ENCODE results near the gene ALDH3B1.
A peak's percentile ranks its signal among the peaks of the same experiment; 100 is the strongest.

ALDH3B1 gene

GRCh38 chr11:68032997-68033707 lies 23.0 kb downstream of the ALDH3B1 start:
- H3K4me1 ChIP-seq (ENCODE audit: control insufficient read depth, insufficient read depth, low read length) = peaks cover 2% of the 10 kb centered on the region

DNA sequence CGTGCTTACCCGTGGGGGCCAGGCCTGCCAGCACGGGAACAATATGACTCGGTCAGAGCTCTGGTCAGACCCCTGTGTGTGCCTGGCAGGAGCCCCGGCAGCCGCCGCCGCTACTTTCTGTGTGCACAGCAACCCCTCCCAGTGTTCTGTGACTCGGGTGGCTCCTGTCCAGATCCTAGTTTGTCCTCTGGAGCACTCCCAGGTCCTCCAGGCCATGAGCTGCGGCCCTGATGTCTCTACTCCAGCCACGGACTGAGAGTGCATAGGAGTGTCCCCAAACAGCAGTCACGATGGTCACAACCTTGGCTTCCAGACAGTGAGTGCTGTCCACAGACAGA lies 23.6 kb downstream of the ALDH3B1 start:
- Histone ChIP-seq H3K4me1 (ENCODE audit: control insufficient read depth, insufficient read depth, low read length) (peaks cover 3% of the 10 kb centered on the region), H3K36me3 (ENCODE audit: control insufficient read depth, insufficient read depth, low read length) (peaks cover 26% of the 10 kb centered on the region), H3K27me3 (ENCODE audit: control insufficient read depth, insufficient read depth, low read length) (no peaks in the 10 kb centered on the region), H3K9me3 (ENCODE audit: control insufficient read depth, insufficient read depth, low read length) (no peaks in the 10 kb centered on the region), H3K27ac (ENCODE audit: low read length) (no peak overlapping the region), H3K4me3 (ENCODE audit: low read length) (no peak overlapping the region)
- no CpG with 5 or more reads among the region's 12 CpGs for WGBS (ENCODE audit: insufficient coverage, insufficient read length)
- DNase-seq (ENCODE audit: low read depth, low spot score) = no peak

More at GRCh38 chr11:68032997-68033707, 23.0 kb downstream of the ALDH3B1 start:
- H3K36me3 ChIP-seq (ENCODE audit: control insufficient read depth, insufficient read depth, low read length) = peaks cover 26% of the 10 kb centered on the region
- no peak overlapping the region for H3K27ac ChIP-seq (ENCODE audit: low read length)
- H3K27me3 ChIP-seq (ENCODE audit: control insufficient read depth, insufficient read depth, low read length) = no peaks in the 10 kb centered on the region
- no peak for DNase-seq (ENCODE audit: low read depth, low spot score)
- WGBS (ENCODE audit: insufficient coverage, insufficient read length) = no CpG with 5 or more reads among the region's 29 CpGs
- no peaks in the 10 kb centered on the region for H3K9me3 ChIP-seq (ENCODE audit: control insufficient read depth, insufficient read depth, low read length)
- no peak overlapping the region for H3K4me3 ChIP-seq (ENCODE audit: low read length)

DNA sequence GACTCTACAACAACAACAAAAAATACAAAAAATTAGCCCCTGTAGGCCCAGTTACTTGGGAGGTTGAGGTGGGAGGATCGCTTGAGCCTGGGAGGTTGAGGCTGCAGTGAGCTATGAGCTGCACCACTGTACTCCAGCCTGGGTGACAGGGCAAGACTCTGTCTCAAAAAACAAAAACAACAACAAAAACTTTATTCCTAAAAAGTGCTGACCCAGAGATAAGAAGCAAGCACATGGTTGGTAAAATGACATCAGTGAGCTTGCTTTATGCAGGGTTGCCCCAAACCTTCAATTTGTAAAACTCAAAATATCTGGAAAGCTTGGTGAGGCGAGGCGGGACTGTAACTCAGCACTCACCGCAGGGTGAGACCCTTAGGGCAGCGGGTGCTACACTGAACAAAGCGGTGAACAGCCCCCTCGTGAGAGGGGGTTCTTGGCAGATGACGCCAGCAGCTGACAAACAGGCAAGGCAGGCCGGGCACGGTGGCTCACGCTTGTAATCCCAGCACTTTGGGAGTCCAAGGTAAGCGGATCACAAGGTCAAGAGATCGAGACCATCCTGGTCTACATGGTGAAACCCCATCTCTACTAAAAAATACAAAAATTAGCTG lies 25.2 kb downstream of the ALDH3B1 start:
- WGBS (ENCODE audit: insufficient coverage, insufficient read length) = no CpG with 5 or more reads among the region's 13 CpGs
- H3K9me3 ChIP-seq (ENCODE audit: control insufficient read depth, insufficient read depth, low read length) = no peaks in the 10 kb centered on the region
- peaks cover 26% of the 10 kb centered on the region for H3K36me3 ChIP-seq (ENCODE audit: control insufficient read depth, insufficient read depth, low read length)
- no peaks in the 10 kb centered on the region for H3K27me3 ChIP-seq (ENCODE audit: control insufficient read depth, insufficient read depth, low read length)
- H3K4me3 ChIP-seq (ENCODE audit: low read length) = no peak overlapping the region
- no peak overlapping the region for H3K27ac ChIP-seq (ENCODE audit: low read length)
- DNase-seq (ENCODE audit: low read depth, low spot score) = no peak
- peaks cover 5% of the 10 kb centered on the region for H3K4me1 ChIP-seq (ENCODE audit: control insufficient read depth, insufficient read depth, low read length)

- H3K27me3 ChIP-seq (ENCODE audit: control insufficient read depth, insufficient read depth, low read length) = no peaks in the 10 kb centered on the region
- no peak overlapping the region for H3K4me3 ChIP-seq (ENCODE audit: low read length)
- DNase-seq (ENCODE audit: low read depth, low spot score) = no peak
- WGBS (ENCODE audit: insufficient coverage, insufficient read length) = no CpG with 5 or more reads among the region's 27 CpGs
- no peaks in the 10 kb centered on the region for H3K9me3 ChIP-seq (ENCODE audit: control insufficient read depth, insufficient read depth, low read length)
- H3K36me3 ChIP-seq (ENCODE audit: control insufficient read depth, insufficient read depth, low read length) = peaks cover 26% of the 10 kb centered on the region
- no peak overlapping the region for H3K27ac ChIP-seq (ENCODE audit: low read length)
- peaks cover 7% of the 10 kb centered on the region for H3K4me1 ChIP-seq (ENCODE audit: control insufficient read depth, insufficient read depth, low read length)
These were observed 26.1 kb downstream of the ALDH3B1 start for GRCh38 chr11:68036141-68036716.

GRCh38 chr11:68036717-68037239 lies 26.7 kb downstream of the ALDH3B1 start:
- DNase-seq (ENCODE audit: low read depth, low spot score) = no peak
- Histone ChIP-seq H3K9me3 (ENCODE audit: control insufficient read depth, insufficient read depth, low read length) (no peaks in the 10 kb centered on the region), H3K36me3 (ENCODE audit: control insufficient read depth, insufficient read depth, low read length) (peaks cover 26% of the 10 kb centered on the region), H3K27ac (ENCODE audit: low read length) (no peak overlapping the region), H3K27me3 (ENCODE audit: control insufficient read depth, insufficient read depth, low read length) (no peaks in the 10 kb centered on the region), H3K4me1 (ENCODE audit: control insufficient read depth, insufficient read depth, low read length) (peaks cover 7% of the 10 kb centered on the region), H3K4me3 (ENCODE audit: low read length) (no peak overlapping the region)
- WGBS (ENCODE audit: insufficient coverage, insufficient read length) = no CpG with 5 or more reads among the region's 14 CpGs

- Histone ChIP-seq H3K4me1 (ENCODE audit: control insufficient read depth, insufficient read depth, low read length) (peaks cover 7% of the 10 kb centered on the region), H3K4me3 (ENCODE audit: low read length) (no peak overlapping the region), H3K9me3 (ENCODE audit: control insufficient read depth, insufficient read depth, low read length) (no peaks in the 10 kb centered on the region), H3K27ac (ENCODE audit: low read length) (no peak overlapping the region), H3K36me3 (ENCODE audit: control insufficient read depth, insufficient read depth, low read length) (peaks cover 19% of the 10 kb centered on the region), H3K27me3 (ENCODE audit: control insufficient read depth, insufficient read depth, low read length) (no peaks in the 10 kb centered on the region)
- DNase-seq (ENCODE audit: low read depth, low spot score) = no peak
- WGBS (ENCODE audit: insufficient coverage, insufficient read length) = no CpG with 5 or more reads among the region's 20 CpGs
These were observed 27.5 kb downstream of the ALDH3B1 start for GRCh38 chr11:68037411-68038225.

- DNase-seq (ENCODE audit: low read depth, low spot score) = no peak
- H3K4me3 ChIP-seq (ENCODE audit: low read length) = peak overlapping the region; percentile 36; the same call in 1 of the 2 replicates
- no peaks in the 10 kb centered on the region for H3K9me3 ChIP-seq (ENCODE audit: control insufficient read depth, insufficient read depth, low read length)
- H3K36me3 ChIP-seq (ENCODE audit: control insufficient read depth, insufficient read depth, low read length) = peaks cover 12% of the 10 kb centered on the region
- no peaks in the 10 kb centered on the region for H3K27me3 ChIP-seq (ENCODE audit: control insufficient read depth, insufficient read depth, low read length)
- peaks cover 7% of the 10 kb centered on the region for H3K4me1 ChIP-seq (ENCODE audit: control insufficient read depth, insufficient read depth, low read length)
- WGBS (ENCODE audit: insufficient coverage, insufficient read length) = no CpG with 5 or more reads among the region's 13 CpGs
- no peak overlapping the region for H3K27ac ChIP-seq (ENCODE audit: low read length)
These were observed 28.1 kb downstream of the ALDH3B1 start for GRCh38 chr11:68038226-68038717.

DNA sequence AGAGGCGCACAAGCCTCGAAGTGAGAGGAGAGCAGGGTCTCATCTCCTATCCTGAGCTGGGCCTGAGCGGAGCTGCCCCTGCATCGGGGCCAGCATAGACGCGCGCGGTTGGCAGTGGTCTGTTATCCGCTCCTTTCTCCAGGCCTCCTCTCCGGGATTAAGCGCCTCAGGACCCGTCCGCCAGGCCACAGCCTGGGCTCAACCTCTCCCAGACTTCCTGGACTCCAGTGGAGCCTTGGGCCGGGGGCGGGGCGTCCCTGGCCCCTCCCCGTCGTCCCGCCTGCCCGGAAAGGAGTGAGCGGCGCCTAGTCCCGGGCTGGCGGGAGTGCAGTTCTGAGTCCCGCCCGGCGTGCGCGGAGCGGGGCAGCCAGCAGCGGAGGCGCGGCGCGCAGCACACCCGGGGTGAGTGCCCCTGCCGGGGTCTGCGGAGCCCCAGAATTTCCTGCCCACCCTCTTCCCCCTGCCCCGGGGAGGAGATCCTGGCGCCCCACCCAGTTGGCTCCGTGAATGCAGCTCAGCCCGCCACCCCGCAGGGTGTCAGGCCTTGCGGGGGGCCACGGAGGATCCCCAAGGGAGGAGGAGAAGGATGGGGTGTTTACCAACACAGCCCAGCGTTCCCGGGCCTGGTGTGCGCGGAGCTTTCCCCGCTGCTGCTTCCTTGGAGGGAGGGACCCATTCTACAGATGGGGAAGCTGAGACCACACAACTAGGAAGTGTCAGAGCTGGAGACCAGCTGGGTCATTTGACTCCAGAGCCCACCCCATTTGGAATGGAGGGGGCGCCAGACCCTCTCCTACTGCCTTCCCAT lies 28.8 kb downstream of the ALDH3B1 start, which contains the start of gene TCIRG1:
TCIRG1 (plus strand) TSS at position 308 of the 808 bp plus-strand sequence. CDS start 2,247 bp downstream, outside the sequence.
- Histone ChIP-seq H3K27me3 (ENCODE audit: control insufficient read depth, insufficient read depth, low read length) (no peaks in the 10 kb centered on the region), H3K27ac (ENCODE audit: low read length) (no peak within 1 kb of the TSS), H3K9me3 (ENCODE audit: control insufficient read depth, insufficient read depth, low read length) (no peaks in the 10 kb centered on the region), H3K4me3 (ENCODE audit: low read length) (peak within 1 kb of the TSS; percentile 36), H3K36me3 (ENCODE audit: control insufficient read depth, insufficient read depth, low read length) (peaks cover 6% of the 10 kb centered on the region), H3K4me1 (ENCODE audit: control insufficient read depth, insufficient read depth, low read length) (peaks cover 7% of the 10 kb centered on the region)
- DNase-seq (ENCODE audit: low read depth, low spot score) = peak; percentile 48
- WGBS (ENCODE audit: insufficient coverage, insufficient read length) = no CpG with 5 or more reads among the region's 51 CpGs

GRCh38 chr11:68039526-68040086 lies 29.5 kb downstream of the ALDH3B1 start:
- WGBS (ENCODE audit: insufficient coverage, insufficient read length) = no CpG with 5 or more reads among the region's 10 CpGs
- H3K36me3 ChIP-seq (ENCODE audit: control insufficient read depth, insufficient read depth, low read length) = peaks cover 3% of the 10 kb centered on the region; the same call in 1 of the 2 replicates
- no peak overlapping the region for H3K27ac ChIP-seq (ENCODE audit: low read length)
- no peaks in the 10 kb centered on the region for H3K27me3 ChIP-seq (ENCODE audit: control insufficient read depth, insufficient read depth, low read length)
- no peak for DNase-seq (ENCODE audit: low read depth, low spot score)
- H3K4me3 ChIP-seq (ENCODE audit: low read length) = no peak overlapping the region
- peaks cover 7% of the 10 kb centered on the region for H3K4me1 ChIP-seq (ENCODE audit: control insufficient read depth, insufficient read depth, low read length)
- no peaks in the 10 kb centered on the region for H3K9me3 ChIP-seq (ENCODE audit: control insufficient read depth, insufficient read depth, low read length)
